IPS DF 4.7 (cell line): ENCODE results near the gene C4orf50.

ENCODE experiments used
- DNase-seq: peaks from one replicate; pipeline ENCODE4 v3.0.0-alpha.2; 2013; ENCODE audit warnings: low spot score; ENCODE audit errors: extremely low read depth

C4orf50 gene

DNA sequence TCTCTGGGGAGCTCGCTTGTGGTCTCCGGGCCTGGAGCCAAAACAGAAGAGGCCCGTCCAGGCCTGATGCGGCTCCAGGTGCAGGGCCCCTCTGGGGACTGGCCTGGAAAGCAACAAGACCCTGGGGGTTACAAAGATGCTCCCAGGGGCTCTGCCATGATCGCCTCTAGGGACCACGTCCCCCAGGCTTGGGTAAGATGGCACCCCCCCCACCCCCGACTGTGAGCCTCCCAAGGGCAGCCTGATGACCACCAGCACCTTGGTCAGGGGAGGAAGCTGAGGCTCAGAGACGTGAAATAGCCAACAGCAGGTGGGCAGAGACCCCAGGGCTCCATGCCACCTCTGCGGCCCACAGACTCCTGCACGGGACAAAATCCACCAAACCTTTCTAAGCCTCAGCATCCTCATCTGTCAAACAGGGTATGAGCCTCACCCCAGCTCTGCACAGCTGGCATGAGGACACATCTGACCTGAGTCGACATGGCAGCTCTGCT is 25.4 kb downstream of the C4orf50 start:
- no peak for DNase-seq

DNA sequence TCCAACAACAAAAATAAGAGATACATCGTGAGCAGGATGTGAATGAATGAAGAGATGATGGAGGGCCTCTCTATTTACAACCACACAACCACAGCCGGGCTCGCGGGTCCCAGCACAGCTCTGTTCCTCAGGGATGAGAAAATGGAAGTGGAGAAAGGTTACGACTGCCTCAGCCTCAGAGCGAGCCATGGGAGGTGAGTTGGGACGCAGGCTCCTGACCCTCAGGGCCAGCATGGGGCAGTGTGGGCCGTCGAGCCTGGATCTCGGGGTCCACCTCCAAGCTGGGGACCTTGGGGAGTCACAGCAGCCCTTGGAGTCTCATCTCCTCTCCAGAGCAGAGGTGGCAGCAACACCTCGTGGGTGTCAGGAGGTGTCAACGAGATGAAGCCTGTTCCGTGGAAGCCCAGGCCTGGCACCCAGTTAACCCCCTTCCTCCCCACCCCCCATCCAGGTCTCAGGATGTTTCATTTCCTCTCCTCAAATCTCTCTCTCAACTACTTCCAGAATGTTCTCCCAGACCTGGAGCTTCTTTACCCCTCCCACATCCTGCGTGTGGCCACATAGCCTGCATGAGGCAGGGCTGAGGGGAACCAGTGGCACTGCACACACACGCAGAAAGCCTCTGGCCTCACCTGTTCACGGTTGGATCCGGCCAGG is 25.9 kb downstream of the C4orf50 start:
- no peak for DNase-seq

DNA sequence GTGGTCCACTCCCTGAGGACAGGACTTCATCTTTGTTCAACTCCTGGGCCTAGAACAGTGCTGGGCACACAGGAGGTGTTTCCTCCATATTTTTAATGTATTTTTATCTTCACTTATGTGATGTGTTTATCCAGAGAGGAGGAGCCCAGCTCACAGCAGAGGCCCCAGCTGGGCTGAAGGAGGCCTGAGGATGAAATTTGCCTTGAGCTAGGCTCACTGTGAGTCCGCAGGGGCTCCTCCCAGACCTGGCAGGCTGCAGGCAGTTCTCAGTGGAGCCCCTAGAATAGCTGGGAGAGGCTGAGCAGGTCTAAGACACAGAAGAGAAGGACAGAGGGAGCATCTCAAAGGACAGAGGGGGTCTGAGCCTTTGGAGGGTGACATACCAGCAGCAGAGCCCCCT is 26.8 kb downstream of the C4orf50 start:
- DNase-seq: no peak

DNA sequence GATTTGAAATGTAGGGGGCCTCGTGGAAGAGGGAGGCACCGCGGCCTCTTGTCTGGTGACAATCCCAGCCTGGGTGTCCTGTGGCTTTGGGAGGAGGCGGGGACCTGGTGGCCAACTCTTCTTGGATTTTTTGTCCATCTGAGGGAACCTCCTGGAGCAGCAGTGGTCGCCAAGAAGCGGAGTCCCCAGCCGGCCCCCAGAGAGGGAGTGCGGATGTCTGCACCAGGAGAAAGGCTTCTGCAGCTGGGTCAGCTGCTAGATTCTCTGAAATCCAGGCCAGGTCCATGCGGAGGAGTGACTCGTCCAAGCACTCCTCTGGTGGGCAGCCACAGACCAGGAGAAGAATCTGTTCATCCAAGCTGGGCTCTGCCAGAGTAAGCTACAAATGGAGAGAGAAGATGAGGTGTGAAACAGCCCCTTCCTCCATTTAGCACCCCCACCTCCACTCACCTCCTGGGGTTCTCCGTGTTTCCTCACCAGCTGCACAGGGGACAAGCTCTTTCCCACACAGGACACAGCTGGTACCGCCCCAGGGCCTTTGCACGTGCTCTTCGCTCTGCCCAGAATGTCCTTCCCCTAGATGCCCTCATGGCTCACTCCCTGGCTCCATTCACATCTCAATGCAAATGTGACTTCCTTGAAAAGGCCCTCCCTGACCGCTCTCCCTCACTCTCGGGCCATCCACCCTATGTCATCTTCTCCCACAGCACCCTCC is 27.6 kb downstream of the C4orf50 start:
- no peak for DNase-seq

DNA sequence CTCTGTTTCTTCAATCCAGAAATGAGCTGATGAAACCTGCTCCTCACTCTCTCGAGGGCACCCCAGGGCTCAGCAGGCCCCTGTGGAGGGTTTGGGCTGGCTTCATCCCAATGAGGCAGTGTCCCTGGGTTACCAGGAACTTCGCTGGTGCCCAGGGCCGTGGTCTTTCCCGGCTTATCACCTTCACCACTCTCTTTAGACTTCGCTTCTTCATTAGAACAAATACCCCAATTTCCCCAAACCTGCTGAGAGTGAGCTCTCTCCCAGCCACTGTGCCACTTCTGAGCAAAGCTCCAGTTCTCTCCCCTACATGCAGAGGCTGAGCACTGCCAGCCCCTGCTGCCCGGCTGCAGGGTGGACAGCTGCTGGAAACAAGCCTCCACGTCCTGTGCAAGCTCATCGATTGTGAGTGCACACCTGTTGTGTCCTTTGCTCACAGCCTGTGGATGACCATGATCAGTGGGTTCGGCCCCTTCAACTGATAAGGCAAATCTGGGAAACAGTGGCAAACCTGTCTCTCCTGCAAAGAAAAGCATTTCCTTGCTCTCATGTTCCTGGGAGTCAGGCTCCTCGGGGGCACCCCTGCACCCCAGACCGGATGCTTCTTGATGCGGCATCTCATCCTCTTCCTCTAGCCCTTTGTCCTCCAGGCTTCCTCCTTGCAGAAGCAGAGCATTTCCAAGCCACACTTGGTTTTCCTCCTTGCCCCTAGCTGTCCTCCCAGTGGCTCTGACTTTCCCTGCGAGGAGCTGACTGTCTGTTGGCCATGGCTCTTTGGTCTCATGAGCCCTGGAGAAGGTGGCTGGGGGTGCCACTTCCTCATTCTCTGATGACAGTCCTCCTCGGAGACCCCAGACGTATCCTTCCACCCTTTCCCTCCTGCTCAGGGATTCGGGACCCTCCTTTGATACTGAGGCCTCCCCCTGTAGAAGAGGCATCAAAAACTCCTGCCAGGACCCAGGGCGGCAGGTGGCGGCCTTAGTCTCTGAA is 28.7 kb downstream of the C4orf50 start:
- no peak for DNase-seq

DNA sequence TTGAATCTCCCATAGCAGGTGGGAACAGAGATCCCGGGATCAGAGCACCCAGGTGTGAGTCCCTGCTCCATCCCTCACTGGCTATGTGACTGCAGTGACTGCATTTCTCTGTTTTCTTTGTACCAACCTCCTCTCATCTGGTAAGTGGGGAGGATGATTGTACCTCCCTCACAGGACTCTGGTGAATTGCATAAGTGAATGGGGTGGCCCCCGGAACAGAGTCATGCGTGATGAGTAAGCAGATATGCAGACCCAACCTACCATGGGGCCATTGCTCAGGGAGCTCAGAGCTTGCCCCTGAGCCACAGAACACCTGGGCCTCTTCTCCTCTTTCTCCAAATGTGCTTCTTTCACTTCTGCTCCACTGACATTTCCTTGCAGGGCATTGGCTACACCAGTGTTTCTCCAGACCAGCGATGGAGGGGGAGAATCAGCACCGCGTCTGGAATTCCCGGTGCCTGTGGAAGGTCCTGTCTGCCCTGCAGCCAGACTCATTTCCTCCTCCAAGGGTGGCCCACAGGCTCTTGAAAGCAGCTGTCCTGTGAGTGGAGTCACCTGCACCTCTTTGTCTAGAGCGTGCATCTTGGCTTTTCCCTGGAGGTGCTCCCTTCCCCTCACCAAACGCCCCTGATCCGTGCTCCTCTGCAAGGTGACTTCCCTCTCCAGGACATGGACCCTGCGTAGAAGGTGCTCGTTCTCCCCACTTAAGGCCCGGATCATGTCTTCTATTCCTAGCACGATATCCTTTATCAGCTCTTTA is 30.0 kb downstream of the C4orf50 start:
- no peak for DNase-seq

DNA sequence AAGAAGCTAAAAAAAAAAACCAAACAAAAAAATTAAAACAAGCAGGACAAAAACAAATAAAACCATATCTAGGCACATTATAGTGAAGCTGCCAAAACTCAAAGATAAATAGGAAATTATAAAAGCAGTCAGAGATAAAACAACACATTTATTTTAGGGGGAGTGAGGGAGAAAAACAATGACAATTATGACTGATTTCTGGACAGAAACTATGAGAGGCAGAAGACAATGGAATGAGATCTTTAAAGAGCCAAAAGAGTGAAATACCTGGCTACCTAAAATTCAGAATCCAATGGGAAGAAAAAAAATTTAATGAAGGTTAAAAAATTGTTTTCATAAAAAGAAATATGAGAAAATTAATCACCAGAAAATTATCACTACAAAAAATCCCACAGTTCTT is 33.4 kb downstream of the C4orf50 start:
- DNase-seq: no peak

DNA sequence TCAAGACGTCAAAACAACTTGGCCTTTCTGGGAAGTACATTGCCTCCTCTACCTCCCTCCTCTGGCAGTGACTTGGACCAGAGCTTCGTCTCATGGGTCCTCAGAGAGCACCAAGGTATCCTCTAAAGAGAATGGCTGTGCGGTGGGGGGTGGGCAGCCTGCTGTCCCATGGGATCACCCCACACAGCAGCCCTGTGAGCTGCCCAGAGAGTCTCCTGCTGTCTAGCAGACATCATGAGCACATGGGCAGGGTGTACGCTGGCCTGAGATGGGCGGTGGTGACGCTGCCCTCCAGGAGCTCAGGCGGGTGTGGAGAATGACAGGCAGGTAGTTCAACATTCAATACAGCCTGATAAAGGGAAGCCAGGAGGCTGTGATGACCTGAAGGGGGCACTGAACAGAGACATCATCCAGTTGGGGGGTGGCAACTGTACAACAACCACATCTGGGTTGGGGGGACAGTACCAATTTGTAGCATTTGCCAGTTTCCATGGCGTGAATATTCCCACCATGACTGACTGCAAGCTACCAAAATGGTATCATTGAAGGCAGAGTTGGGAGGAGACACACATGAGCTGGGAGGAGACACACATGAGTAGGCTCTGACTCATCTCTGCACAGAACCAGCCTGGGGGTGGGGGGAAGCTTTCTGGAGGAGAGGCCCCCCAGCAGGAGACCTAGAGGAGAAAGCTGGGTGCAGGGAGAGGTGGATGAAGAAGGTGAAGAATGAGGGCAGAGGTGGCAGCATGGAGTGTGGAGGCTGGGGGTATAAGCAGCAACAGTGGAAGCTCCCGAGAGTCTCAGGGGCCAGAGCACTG is 35.9 kb downstream of the C4orf50 start:
- DNase-seq: no peak

DNA sequence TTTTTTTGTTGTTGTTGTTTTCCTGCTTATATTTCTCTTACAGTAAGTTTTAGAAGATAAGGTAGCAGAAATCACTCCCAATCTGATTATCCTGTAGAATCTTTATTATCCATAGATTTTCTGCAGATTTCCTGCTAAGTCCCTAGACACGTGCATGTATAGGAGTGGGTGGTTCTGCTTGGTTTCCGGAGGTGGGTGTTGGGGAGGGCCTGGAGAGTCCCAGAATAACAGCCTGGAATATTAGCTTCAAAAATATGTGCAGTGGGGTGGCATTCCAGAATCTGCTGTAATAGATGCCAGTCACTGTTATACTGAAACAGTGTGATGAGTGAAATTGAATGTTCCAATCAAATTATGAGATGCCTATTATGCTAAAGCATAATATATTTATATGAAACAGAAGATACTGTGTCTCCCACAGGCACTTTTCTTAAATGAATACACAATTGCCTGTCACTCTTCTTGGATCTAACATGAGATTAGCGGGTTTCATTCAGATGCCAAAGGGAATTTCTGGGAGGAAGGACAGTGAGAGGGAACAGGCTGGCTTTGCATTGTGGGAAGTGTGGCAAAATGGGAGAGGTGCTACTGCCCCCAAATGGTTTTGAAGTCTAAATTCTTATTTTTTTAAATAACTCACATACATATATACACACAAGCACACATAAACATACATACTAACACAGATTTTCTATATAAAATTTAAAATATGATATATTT is 37.6 kb downstream of the C4orf50 start:
- no peak for DNase-seq

DNA sequence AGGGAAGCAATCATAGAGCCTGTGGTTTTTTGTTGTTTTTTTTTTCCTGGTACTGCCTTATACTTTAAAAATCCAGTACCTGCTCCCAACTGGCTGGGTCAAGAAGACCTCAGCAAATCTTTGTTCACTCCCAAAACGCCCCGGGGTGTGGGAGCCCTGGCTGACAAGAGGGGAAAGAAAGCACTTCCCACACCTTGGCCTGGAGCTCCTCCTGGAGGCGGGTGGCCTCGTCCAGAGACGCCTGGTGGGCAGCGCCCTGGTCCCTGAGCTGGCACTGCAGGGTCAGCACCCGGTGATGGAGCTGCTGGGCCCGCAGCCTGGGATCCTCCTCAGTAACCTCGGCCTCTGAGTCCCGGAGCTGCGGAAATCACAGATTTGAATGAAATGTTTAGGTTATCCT is 38.2 kb downstream of the C4orf50 start:
- DNase-seq: no peak

DNA sequence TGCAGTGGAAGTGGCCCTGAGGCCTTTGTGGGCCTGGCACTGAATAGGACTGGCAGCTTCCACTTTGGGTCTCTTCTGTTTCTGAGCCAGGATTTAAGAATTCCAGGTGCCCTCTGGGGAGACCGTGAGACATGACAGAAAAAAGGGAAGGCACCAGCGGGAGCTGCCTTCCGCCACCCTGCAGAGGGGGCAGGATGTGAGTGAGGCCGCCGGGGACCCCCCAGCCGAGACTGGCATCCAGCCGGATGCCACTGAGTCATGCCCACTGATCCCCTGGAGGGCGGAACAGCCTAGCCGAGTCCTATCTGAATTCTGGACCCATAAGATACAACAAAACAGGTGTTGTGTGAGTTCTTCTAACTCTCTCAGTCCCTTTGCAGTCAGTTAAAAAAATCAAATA is 41.3 kb downstream of the C4orf50 start:
- no peak for DNase-seq

DNA sequence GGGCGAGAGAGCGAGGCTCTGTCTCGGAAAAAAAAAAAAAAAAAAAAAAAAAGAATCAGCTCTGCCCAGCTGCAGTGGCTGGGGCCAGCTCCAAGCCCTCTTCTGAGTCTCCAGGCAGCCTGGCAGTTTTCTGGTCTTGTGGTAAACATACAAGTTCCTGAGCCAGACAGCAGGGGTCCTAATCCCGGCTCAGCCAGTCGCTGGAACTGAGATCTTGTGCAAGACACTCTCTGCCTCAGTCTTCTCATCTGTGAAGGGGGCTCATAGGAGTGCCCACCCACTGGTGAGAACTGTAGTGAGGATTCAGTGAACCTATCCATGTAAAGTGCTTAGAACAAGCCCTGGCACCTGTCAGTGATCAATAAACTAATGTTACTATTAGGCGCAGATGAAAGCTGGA is 41.8 kb downstream of the C4orf50 start:
- DNase-seq: no peak

DNA sequence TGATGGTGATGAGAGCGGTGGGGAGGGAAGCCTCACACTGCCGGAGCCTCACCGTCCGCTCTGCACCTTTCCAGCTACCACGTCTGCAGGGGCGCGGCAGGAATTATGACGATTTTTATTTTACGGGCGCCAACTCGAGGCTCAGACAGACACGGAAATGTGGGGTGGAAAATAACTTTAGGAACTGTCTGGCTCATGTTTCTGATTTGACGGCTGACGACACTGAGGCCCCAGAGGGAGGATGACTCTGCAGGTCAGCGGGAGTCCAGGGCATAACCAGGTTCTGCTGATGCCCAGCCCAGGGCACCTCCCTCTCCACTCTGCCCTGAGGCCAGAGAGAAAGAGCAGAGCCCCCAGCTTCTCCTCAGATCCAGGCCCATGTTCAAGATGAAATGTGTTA is 43.9 kb downstream of the C4orf50 start:
- no peak for DNase-seq

DNA sequence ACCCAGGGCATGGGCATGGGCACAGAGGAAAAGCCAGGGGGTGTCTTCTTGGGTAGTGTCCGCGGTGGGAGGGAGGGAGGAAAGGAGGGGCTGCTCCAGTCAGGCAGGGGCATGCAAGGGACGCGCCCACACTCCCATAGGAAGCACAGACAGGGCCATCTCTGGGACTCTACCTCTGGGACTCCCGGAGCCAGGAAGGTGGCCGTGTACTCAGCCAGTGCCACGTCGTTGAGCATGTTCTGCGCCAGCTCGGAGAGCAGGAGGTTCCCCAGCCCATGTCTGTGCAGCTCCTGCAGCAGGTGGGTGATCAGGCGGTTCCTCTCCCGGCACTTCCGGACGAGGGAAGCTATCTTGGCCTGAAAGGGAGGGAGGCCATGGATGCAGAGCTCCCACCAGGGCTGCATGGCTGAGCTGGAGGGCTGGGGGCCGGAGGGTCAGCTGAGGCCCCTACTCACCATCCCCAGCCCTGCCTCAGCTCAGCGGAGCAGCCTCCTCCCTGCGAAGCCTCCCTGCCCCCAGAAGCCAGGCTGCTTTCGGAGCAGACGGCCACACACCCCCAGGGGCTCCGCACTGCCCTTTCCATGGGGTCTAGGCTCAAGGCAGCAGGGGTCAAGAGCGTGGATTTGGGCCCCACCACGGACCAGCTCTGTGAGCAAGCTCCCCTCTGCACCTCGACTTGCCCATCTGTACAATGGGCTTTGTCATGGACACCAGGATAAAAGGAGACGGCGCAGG is 44.6 kb downstream of the C4orf50 start:
- no peak for DNase-seq

DNA sequence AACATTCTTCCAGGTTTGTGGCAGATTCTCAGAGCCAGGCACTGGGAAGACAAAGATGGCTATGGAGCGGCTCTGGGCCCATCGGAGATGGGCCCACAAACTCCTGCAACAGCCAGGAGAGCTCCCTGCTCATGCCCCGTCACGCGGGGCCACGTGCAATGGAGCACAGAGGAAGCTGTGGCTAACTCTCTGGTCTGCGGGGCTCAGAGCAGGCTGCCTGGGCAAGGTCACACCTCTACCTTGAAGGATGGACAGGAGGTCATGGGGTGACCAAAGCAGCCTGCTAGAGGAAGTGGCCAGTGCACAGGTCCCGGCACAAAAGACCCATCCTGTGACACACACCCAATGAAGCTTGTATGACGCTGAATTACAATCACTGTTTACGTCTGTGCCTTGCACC is 45.2 kb downstream of the C4orf50 start:
- DNase-seq: no peak

DNA sequence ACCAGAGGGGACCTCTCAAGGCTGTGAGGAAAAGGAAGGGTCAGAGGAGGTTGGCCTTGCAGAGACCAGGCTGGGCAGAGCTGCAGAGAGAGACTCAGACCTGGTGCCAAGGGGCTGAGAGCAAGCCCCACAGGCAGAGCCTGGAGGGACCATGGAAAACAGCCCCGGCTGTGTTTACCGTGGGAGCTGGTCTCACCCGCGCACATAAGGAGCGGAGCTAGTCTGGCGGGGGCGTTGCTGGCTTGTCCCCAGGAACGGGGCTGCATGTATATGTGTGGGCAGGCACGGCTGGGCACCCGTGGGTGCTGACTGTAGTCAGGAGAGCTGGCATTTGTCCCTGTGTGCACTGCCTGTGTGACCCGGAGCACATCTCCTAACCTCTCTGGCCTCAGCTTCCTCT is 45.7 kb downstream of the C4orf50 start:
- DNase-seq: no peak

DNA sequence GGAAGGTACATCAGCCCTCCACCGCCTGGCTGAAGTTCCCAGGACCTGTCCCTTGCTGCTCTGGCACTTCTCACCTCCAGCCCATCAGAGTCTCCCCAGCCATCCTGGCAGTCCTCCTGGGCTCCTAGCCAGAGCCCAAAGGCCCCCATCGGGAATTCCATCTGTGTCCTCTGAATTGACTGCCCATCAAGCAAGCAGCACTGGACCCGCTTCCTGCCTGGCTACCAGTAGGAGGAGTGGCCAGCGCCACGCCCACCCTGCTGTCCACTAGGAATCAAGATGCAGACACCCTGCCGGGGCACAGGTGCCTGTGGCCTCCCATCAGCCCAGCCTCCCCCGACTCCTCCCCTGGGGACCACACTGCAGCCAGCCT is 47.2 kb downstream of the C4orf50 start:
- DNase-seq: no peak

DNA sequence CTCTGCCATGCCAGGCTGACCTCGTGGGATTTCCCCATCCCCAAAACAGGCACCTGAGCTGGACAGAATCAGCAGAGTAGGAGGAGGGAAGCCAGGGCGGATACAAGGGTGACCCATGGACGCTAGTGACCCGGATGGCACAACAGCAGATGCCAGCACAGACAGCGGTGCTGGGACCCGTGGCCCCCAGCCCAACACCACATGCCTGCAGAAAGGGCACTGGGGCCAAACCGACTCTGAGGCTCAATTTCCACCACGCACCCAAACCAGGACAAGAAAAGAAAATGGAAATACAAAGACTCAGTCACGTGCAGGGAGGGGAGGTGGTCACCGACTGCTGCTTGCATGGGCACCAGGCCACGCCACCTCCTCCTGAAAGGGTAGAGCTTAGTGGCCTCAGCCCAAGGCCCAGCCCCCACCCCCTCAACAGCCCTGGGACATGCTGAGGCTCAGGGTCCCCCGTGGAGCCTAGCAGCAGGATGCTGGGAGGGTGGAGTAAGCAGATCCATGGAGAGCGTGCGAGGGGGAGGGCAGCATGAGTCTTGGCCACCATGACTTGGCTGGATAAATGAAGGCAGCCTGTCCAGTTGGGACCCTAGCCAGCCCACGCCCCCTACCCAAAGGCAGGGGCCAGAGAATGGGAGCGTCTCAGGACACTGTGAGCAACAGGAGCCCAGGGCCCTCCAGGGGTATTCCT is 47.7 kb downstream of the C4orf50 start:
- no peak for DNase-seq
